GF-D8 (cell line): ENCODE data around the gene ZG16B.

Source experiments
- DNase-seq: peaks from one replicate; lab custom pipeline; 2025; lab: John Stamatoyannopoulos, UW

Gene ZG16B

GRCh38 chr16:2867987-2868789 is 38.1 kb downstream of the ZG16B start:
- peak; percentile 92 for DNase-seq

- DNase-seq: no peak
These were observed 41.8 kb downstream of the ZG16B start for GRCh38 chr16:2871926-2872325.

- no peak for DNase-seq
These were observed 44.2 kb downstream of the ZG16B start for GRCh38 chr16:2874032-2874911.

GRCh38 chr16:2874912-2875362 is 44.8 kb downstream of the ZG16B start:
- peak; percentile 29 for DNase-seq

- no peak for DNase-seq
These were observed 49.9 kb downstream of the ZG16B start for GRCh38 chr16:2879854-2880508.
